Placental epithelial cell (primary cell): ENCODE measurements around the gene PRKAA1. TPM values are rescaled to one million over a fixed set of nuclear protein-coding genes. Genes with fewer than 3 reads are reported as not detected.

ENCODE experiments used
- small RNA-seq: library from RNA; depleted of rRNA; stranded (forward); fragments of <200 nt; gene quantifications from one replicate; pipeline ENCODE3, GENCODE V24; 2012
- total RNA-seq: library from RNA; depleted of rRNA; stranded (reverse); fragments of >200 nt; gene quantifications from 2 replicates; pipeline ENCODE4 v1.2.3, GENCODE V29; 2012

Gene PRKAA1
- total RNA-seq = 61.6 and 70.5 TPM in 2 replicates

GRCh38 chr5:40798012-40798800 lies at the start of gene PRKAA1:
Gene PRKAA1, minus strand, starts transcription at chr5:40798374. Its CDS starts 185 bp downstream, at chr5:40798189.

GRCh38 chr5:40841068-40841805 lies 43.1 kb upstream of the PRKAA1 start, which contains the start of gene CARD6:
Gene CARD6, plus strand, starts transcription at chr5:40841367. Its CDS starts 16 bp downstream, at chr5:40841383.

GRCh38 chr5:40834849-40835787 lies 36.9 kb upstream of the PRKAA1 start, which contains the start of gene RPL37:
Gene RPL37, minus strand, starts transcription at chr5:40835222. Its CDS starts 37 bp downstream, at chr5:40835185.

GRCh38 chr5:40755407-40756365 lies 42.5 kb downstream of the PRKAA1 start, which contains the start of gene TTC33:
Gene TTC33, minus strand, starts transcription at chr5:40755961. Its CDS starts 8,943 bp downstream, at chr5:40747018.

Small RNAs within 50 kb of the gene (small RNA-seq; reads per million reads assigned to genes)
- gene RF00191 (not detected), gene SNORD72 (6.3 reads per million, percentile 93 among the genes with 10 or more reads in this experiment)

Other genes with a start within 250 kb of the PRKAA1 start
- 0.39 TPM in 1 of 2 replicates, not detected in the other for gene PTGER4, start 118.5 kb downstream of the PRKAA1 start, total RNA-seq
- 12.6 and 13.3 TPM in 2 replicates for gene TTC33, start 42.4 kb downstream of the PRKAA1 start, total RNA-seq
- 138 and 1,774 TPM in 2 replicates for gene RPL37, start 36.8 kb upstream of the PRKAA1 start, total RNA-seq
- under 0.01 and 0.43 TPM in 2 replicates for gene CARD6, start 43.0 kb upstream of the PRKAA1 start, total RNA-seq
- not detected in 2 replicates for gene C7, start 111.1 kb upstream of the PRKAA1 start, total RNA-seq